Measurements from ENCODE around the gene HOXB4. TPM values are rescaled to one million over a fixed set of nuclear protein-coding genes. Genes with fewer than 3 reads are reported as not detected.
A peak's percentile ranks its signal among the peaks of the same experiment; 100 is the strongest.

HOXB4 gene
- polyA plus RNA-seq, 1 donor from 2014 or later = 0.14 TPM

GRCh38 chr17:48559840-48560817, 18.0 kb downstream of the HOXB4 start:
- H3K27me3 Mint-ChIP-seq = peaks cover 17% of the 10 kb centered on the region

GRCh38 chr17:48559122-48559839, 18.9 kb downstream of the HOXB4 start:
- H3K4me3 Mint-ChIP-seq = no peak overlapping the region
- H3K36me3 Mint-ChIP-seq = no peaks in the 10 kb centered on the region
- peaks cover 0 to 2% (median 1%) of the 10 kb centered on the region in 3 donors for H3K4me1 Mint-ChIP-seq
- H3K27me3 Mint-ChIP-seq = peaks cover 17% of the 10 kb centered on the region
- H3K27ac Mint-ChIP-seq = no peak overlapping the region
- H3K9me3 Mint-ChIP-seq = no peaks in the 10 kb centered on the region

More at GRCh38 chr17:48559840-48560817, 18.0 kb downstream of the HOXB4 start:
- no peaks in the 10 kb centered on the region for H3K9me3 Mint-ChIP-seq
- H3K27ac Mint-ChIP-seq = no peak overlapping the region
- peaks cover 0 to 2% (median 1%) of the 10 kb centered on the region in 3 donors for H3K4me1 Mint-ChIP-seq
- no peaks in the 10 kb centered on the region for H3K36me3 Mint-ChIP-seq
- no peak overlapping the region for H3K4me3 Mint-ChIP-seq

GRCh38 chr17:48558831-48559121, 19.4 kb downstream of the HOXB4 start:
- no peaks in the 10 kb centered on the region for H3K36me3 Mint-ChIP-seq
- H3K4me1 Mint-ChIP-seq = peaks cover 0 to 2% (median 1%) of the 10 kb centered on the region in 3 donors
- peaks cover 17% of the 10 kb centered on the region for H3K27me3 Mint-ChIP-seq
- H3K4me3 Mint-ChIP-seq = no peak overlapping the region
- H3K27ac Mint-ChIP-seq = no peak overlapping the region
- no peaks in the 10 kb centered on the region for H3K9me3 Mint-ChIP-seq

GRCh38 chr17:48558057-48558830, 19.9 kb downstream of the HOXB4 start:
- peaks cover 19% of the 10 kb centered on the region for H3K27me3 Mint-ChIP-seq
- no peaks in the 10 kb centered on the region for H3K9me3 Mint-ChIP-seq
- H3K4me1 Mint-ChIP-seq = peaks cover 0 to 2% (median 1%) of the 10 kb centered on the region in 3 donors
- no peaks in the 10 kb centered on the region for H3K36me3 Mint-ChIP-seq
- H3K27ac Mint-ChIP-seq = no peak overlapping the region
- peak overlapping the region in 1 of 4 donors; percentile 12 for H3K4me3 Mint-ChIP-seq

- H3K27me3 Mint-ChIP-seq = peaks cover 20% of the 10 kb centered on the region
- H3K4me1 Mint-ChIP-seq = peaks cover 0 to 2% (median 1%) of the 10 kb centered on the region in 3 donors
- H3K9me3 Mint-ChIP-seq = no peaks in the 10 kb centered on the region
- H3K4me3 Mint-ChIP-seq = no peak overlapping the region
- H3K36me3 Mint-ChIP-seq = peaks cover 3% of the 10 kb centered on the region
- no peak overlapping the region for H3K27ac Mint-ChIP-seq
These were observed 21.4 kb downstream of the HOXB4 start for GRCh38 chr17:48556576-48557401.

GRCh38 chr17:48556229-48556575, 21.9 kb downstream of the HOXB4 start:
- Mint-ChIP-seq H3K36me3 (peaks cover 3% of the 10 kb centered on the region), H3K27ac (no peak overlapping the region), H3K4me3 (peak overlapping the region in 1 of 4 donors; percentile 54), H3K9me3 (no peaks in the 10 kb centered on the region), H3K4me1 (peaks cover 0 to 2% (median 1%) of the 10 kb centered on the region in 3 donors), H3K27me3 (peaks cover 20% of the 10 kb centered on the region)

- no peak overlapping the region for H3K27ac Mint-ChIP-seq
These were observed 22.6 kb downstream of the HOXB4 start for GRCh38 chr17:48555258-48556228.

GRCh38 chr17:48554412-48555257, 23.5 kb downstream of the HOXB4 start:
- Mint-ChIP-seq H3K9me3 (no peaks in the 10 kb centered on the region), H3K36me3 (peaks cover 3% of the 10 kb centered on the region), H3K27ac (no peak overlapping the region), H3K4me1 (peaks cover 0 to 2% (median 1%) of the 10 kb centered on the region in 3 donors), H3K27me3 (peaks cover 23% of the 10 kb centered on the region), H3K4me3 (peak overlapping the region in 1 of 4 donors; percentile 85)

More at GRCh38 chr17:48555258-48556228, 22.6 kb downstream of the HOXB4 start:
- no peaks in the 10 kb centered on the region for H3K9me3 Mint-ChIP-seq
- peaks cover 20% of the 10 kb centered on the region for H3K27me3 Mint-ChIP-seq
- H3K4me1 Mint-ChIP-seq = peaks cover 0 to 2% (median 1%) of the 10 kb centered on the region in 3 donors
- peaks cover 3% of the 10 kb centered on the region for H3K36me3 Mint-ChIP-seq
- peak overlapping the region in 3 of 4 donors; percentile 66 to 82 (median 79) for H3K4me3 Mint-ChIP-seq

GRCh38 chr17:48553826-48554225, 24.3 kb downstream of the HOXB4 start:
- H3K27ac Mint-ChIP-seq = no peak overlapping the region
- no peak overlapping the region for H3K4me3 Mint-ChIP-seq
- peaks cover 3% of the 10 kb centered on the region for H3K36me3 Mint-ChIP-seq
- H3K9me3 Mint-ChIP-seq = no peaks in the 10 kb centered on the region
- peaks cover 23% of the 10 kb centered on the region for H3K27me3 Mint-ChIP-seq
- H3K4me1 Mint-ChIP-seq = peaks cover 0 to 2% (median 1%) of the 10 kb centered on the region in 3 donors

GRCh38 chr17:48553190-48553547, 25.0 kb downstream of the HOXB4 start:
- Mint-ChIP-seq H3K4me1 (peaks cover 0 to 2% (median 1%) of the 10 kb centered on the region in 3 donors), H3K9me3 (no peaks in the 10 kb centered on the region), H3K4me3 (no peak overlapping the region), H3K27ac (no peak overlapping the region), H3K27me3 (peaks cover 18% of the 10 kb centered on the region), H3K36me3 (peaks cover 3% of the 10 kb centered on the region)

GRCh38 chr17:48552466-48553189, 25.5 kb downstream of the HOXB4 start:
- Mint-ChIP-seq H3K27ac (no peak overlapping the region), H3K36me3 (peaks cover 3% of the 10 kb centered on the region), H3K4me1 (peaks cover 0 to 4% (median 1%) of the 10 kb centered on the region in 3 donors), H3K4me3 (no peak overlapping the region), H3K9me3 (no peaks in the 10 kb centered on the region), H3K27me3 (peaks cover 15% of the 10 kb centered on the region)

Measured in IgD-negative memory B cell (primary cell).